H1 (cell line): Measurements from ENCODE around the gene PCNX1. TPM values are rescaled to one million over a fixed set of nuclear protein-coding genes. Genes with fewer than 3 reads are reported as not detected.
A peak's percentile ranks its signal among the peaks of the same experiment; 100 is the strongest.

ENCODE experiments used
- CTCF ChIA-PET: fragments of 300-600 bp; sonication (Branson Sonifier 250); formaldehyde crosslinking; loops from one replicate; lab custom pipeline; 2021; ENCODE audit not compliant: partially characterized antibody; lab: Charles Lee
- POLR2A ChIA-PET: fragments of 300-600 bp; sonication (Branson Sonifier 250); formaldehyde crosslinking; loops from one replicate; lab custom pipeline; 2021; ENCODE audit warnings: inconsistent platforms; ENCODE audit not compliant: partially characterized antibody; lab: Charles Lee
- DNase-seq, 2 experiments: peaks; one replicate each; pipeline versions ENCODE4 v3.0.0 to v3.0.0-alpha.2; 2010 to 2022; ENCODE audit warnings: low spot score in 2 of 2, low read depth in 1 of 2, mixed read lengths in 1 of 2
- FAIRE-seq: peaks from 2 replicates; lab custom pipeline; 2011; peaks lifted over from hg19 to GRCh38; lab: Jason Lieb, UNC
- H2AFZ ChIP-seq: 2 replicates; pipeline ENCODE4 v1.8.1; 2012; ENCODE audit warnings: low read length, inconsistent platforms
- H2AK5ac ChIP-seq: 2 replicates; pipeline ENCODE4 v1.6.1; 2013; ENCODE audit warnings: low read depth, low read length
- H2BK120ac ChIP-seq: replicated peaks from 2 replicates; pipeline ENCODE3; 2013; ENCODE audit warnings: low read depth, low read length, inconsistent platforms
- H2BK12ac ChIP-seq: 2 replicates; pipeline ENCODE4 v1.6.1; 2013; ENCODE audit warnings: low read depth, low read length
- H2BK15ac ChIP-seq: 2 replicates; pipeline ENCODE4 v1.6.1; 2013; ENCODE audit warnings: low read length
- H2BK20ac ChIP-seq: 2 replicates; pipeline ENCODE4 v1.6.1; 2013; ENCODE audit warnings: low read length
- H2BK5ac ChIP-seq: 2 replicates; pipeline ENCODE4 v1.6.1; 2013; ENCODE audit warnings: low read depth, low read length
- H3K14ac ChIP-seq: 2 replicates; pipeline ENCODE4 v1.6.1; 2013; ENCODE audit warnings: inconsistent platforms; ENCODE audit not compliant: insufficient read length
- H3K18ac ChIP-seq: 2 replicates; pipeline ENCODE4 v1.6.1; 2013; ENCODE audit warnings: low read length; ENCODE audit errors: extremely low read depth
- H3K23ac ChIP-seq: 2 replicates; pipeline ENCODE4 v1.6.1; 2013; ENCODE audit warnings: inconsistent platforms; ENCODE audit not compliant: insufficient read length
- H3K23me2 ChIP-seq: 2 replicates; pipeline ENCODE4 v1.6.1; 2013; ENCODE audit warnings: low read depth, low read length
- H3K27ac ChIP-seq: 2 replicates; pipeline ENCODE4 v1.6.1; 2011; ENCODE audit warnings: low read depth, low read length, inconsistent platforms
- H3K27me3 ChIP-seq, 4 experiments: replicated peaks in 1 of 4; 1 replicate in 1 of 4; 2 replicates in 3 of 4; pipeline versions ENCODE4 v1.6.1 to v1.8.1; 2011 to 2013; ENCODE audit warnings: low read length in 3 of 4, mild to moderate bottlenecking in 3 of 4, inconsistent platforms in 2 of 4, mixed read lengths in 2 of 4, moderate library complexity in 1 of 4; ENCODE audit not compliant: control insufficient read depth in 3 of 4, insufficient read depth in 3 of 4; ENCODE audit errors: extremely low read depth in 1 of 4
- H3K36me3 ChIP-seq, 4 experiments: 2 replicates each; pipeline versions ENCODE4 v1.6.1 to v1.8.1; 2011 to 2013; ENCODE audit warnings: mild to moderate bottlenecking in 4 of 4, low read length in 3 of 4, moderate library complexity in 2 of 4, control low read depth in 1 of 4, inconsistent platforms in 1 of 4; ENCODE audit not compliant: insufficient read depth in 4 of 4, control insufficient read depth in 2 of 4
- H3K4ac ChIP-seq: replicated peaks from 2 replicates; pipeline ENCODE3; 2013; ENCODE audit warnings: low read length, low read depth, mixed read lengths, inconsistent platforms; ENCODE audit not compliant: insufficient read length
- H3K4me1 ChIP-seq, 4 experiments: replicated peaks in 1 of 4; 1 replicate in 1 of 4; 2 replicates in 3 of 4; pipeline versions ENCODE4 v1.6.1 to v1.8.1; 2011 to 2013; ENCODE audit warnings: low read length in 3 of 4, inconsistent platforms in 2 of 4, mixed read lengths in 1 of 4; ENCODE audit not compliant: insufficient read depth in 4 of 4, control insufficient read depth in 3 of 4
- H3K4me2 ChIP-seq, 2 experiments: 2 replicates each; pipeline versions ENCODE4 v1.6.1 to v1.8.1; 2011 to 2013; ENCODE audit warnings: low read depth in 2 of 2, low read length in 2 of 2, control low read depth in 1 of 2, inconsistent platforms in 1 of 2, mild to moderate bottlenecking in 1 of 2; ENCODE audit not compliant: insufficient read depth in 1 of 2
- H3K4me3 ChIP-seq, 4 experiments: fragments of 200-600, 300-600 bp in 1 of 4; sonication (generic), shearing (Covaris generic), sonication (Bioruptor Twin) in 1 of 4; 2 replicates each; pipeline versions ENCODE4 v1.5.1 to v1.8.1; 2011 to 2016; ENCODE audit warnings: low read length in 4 of 4, low read depth in 3 of 4, control low read depth in 2 of 4, inconsistent platforms in 2 of 4, mild to moderate bottlenecking in 2 of 4, mixed read lengths in 1 of 4, moderate library complexity in 1 of 4; ENCODE audit not compliant: insufficient read depth in 2 of 4; ENCODE audit errors: extremely low read depth in 1 of 4
- H3K56ac ChIP-seq: replicated peaks from 2 replicates; pipeline ENCODE3; 2013; ENCODE audit warnings: low read depth, mild to moderate bottlenecking, mixed read lengths, low read length, inconsistent platforms; ENCODE audit not compliant: insufficient read length
- H3K79me1 ChIP-seq: 2 replicates; pipeline ENCODE4 v1.6.1; 2013; ENCODE audit warnings: low read depth, low read length, control low read depth
- H3K79me2 ChIP-seq, 2 experiments: 2 replicates each; pipeline versions ENCODE4 v1.6.1 to v1.8.1; 2012 to 2013; ENCODE audit warnings: low read length in 2 of 2, mild to moderate bottlenecking in 2 of 2, inconsistent platforms in 1 of 2; ENCODE audit not compliant: insufficient read depth in 2 of 2, control insufficient read depth in 1 of 2
- H3K9ac ChIP-seq, 4 experiments: replicated peaks in 1 of 4; 1 replicate in 1 of 4; 2 replicates in 3 of 4; pipeline versions ENCODE4 v1.6.1 to v1.8.1; 2011 to 2013; ENCODE audit warnings: low read depth in 3 of 4, low read length in 3 of 4, control low read depth in 2 of 4, mild to moderate bottlenecking in 2 of 4, moderate library complexity in 2 of 4, inconsistent platforms in 1 of 4; ENCODE audit errors: extremely low read depth in 1 of 4
- H3K9me3 ChIP-seq, 2 experiments: 2 replicates each; pipeline versions ENCODE4 v1.6.1 to v1.8.1; 2012 to 2013; ENCODE audit warnings: mild to moderate bottlenecking in 2 of 2, moderate library complexity in 2 of 2, control low read depth in 1 of 2, inconsistent platforms in 1 of 2, low read depth in 1 of 2, low read length in 1 of 2, mixed read lengths in 1 of 2; ENCODE audit not compliant: insufficient read depth in 2 of 2
- H4K20me1 ChIP-seq, 2 experiments: replicated peaks in 1 of 2; 2 replicates each; pipeline versions ENCODE3 to v1.8.1; 2011 to 2013; ENCODE audit warnings: inconsistent platforms in 2 of 2, low read length in 2 of 2, mild to moderate bottlenecking in 1 of 2; ENCODE audit not compliant: insufficient read depth in 2 of 2, control insufficient read depth in 1 of 2
- H4K5ac ChIP-seq: 2 replicates; pipeline ENCODE4 v1.6.1; 2013; ENCODE audit warnings: low read length, low read depth, mixed read lengths, inconsistent platforms; ENCODE audit not compliant: insufficient read length
- H4K8ac ChIP-seq: 2 replicates; pipeline ENCODE4 v1.8.0; 2013; ENCODE audit warnings: mild to moderate bottlenecking, moderate library complexity, low read length, inconsistent platforms; ENCODE audit not compliant: insufficient read depth; ENCODE audit errors: extremely low read depth
- H4K91ac ChIP-seq: replicated peaks from 2 replicates; pipeline ENCODE3; 2013; ENCODE audit warnings: low read length, mixed read lengths, inconsistent platforms; ENCODE audit not compliant: insufficient read length
- CBX8 ChIP-seq: fragments of 300-800, 300-1000 bp; sonication (generic); IDR thresholded peaks from 2 replicates; pipeline ENCODE4 v1.7.1; 2016; ENCODE audit warnings: low read depth, low read length, borderline replicate concordance
- SAP30 ChIP-seq: fragments of 300-600 bp; sonication (generic); IDR thresholded peaks from 2 replicates; pipeline ENCODE4 v1.7.1; 2012; ENCODE audit warnings: low read length, moderate library complexity, mild to moderate bottlenecking, inconsistent platforms; ENCODE audit not compliant: insufficient read depth, insufficient replicate concordance
- WGBS, 2 experiments: shearing (Covaris generic) in 1 of 2; methylation state at CpG; one replicate each; pipeline versions ENCODE4 v1.1.6 to v1.1.7; 2013 to 2015; ENCODE audit warnings: low lambda C conversion rate in 2 of 2, mixed read lengths in 2 of 2, inconsistent platforms in 1 of 2, low coverage in 1 of 2, missing lambda C conversion rate in 1 of 2; ENCODE audit not compliant: insufficient replicate concordance in 2 of 2, insufficient coverage in 1 of 2, insufficient read length in 1 of 2; ENCODE audit errors: extremely low coverage in 1 of 2, missing lambda C conversion rate in 1 of 2; 5-methylcytosine and 5-hydroxymethylcytosine counted together
- polyA plus RNA-seq, 7 experiments: library from polyadenylated mRNA; depleted of rRNA in 3 of 7; stranded (reverse) in 5 of 7; unstranded in 2 of 7; fragments of >200 nt in 5 of 7; fragments of 200-250 nt in 2 of 7; gene quantifications; 1 replicate in 5 of 7; 2 replicates in 1 of 7; 4 replicates in 1 of 7; pipeline versions ENCODE4 v1.2.1 to v1.2.3, GENCODE V29; 2011 to 2013; ENCODE audit warnings: missing spikeins in 2 of 7, mixed read lengths in 2 of 7
- total RNA-seq: library from RNA; stranded (reverse); fragmentation: NEBNext Ultra II Directional; extraction: Animal tissue kit (Norgen Biotek cat#: 25700); gene quantifications from 2 replicates; pipeline ENCODE4 v1.2.1, GENCODE V29; 2021

PCNX1 gene
- total and polyA plus RNA-seq, 2 of the 8 experiments (the other 6 are each of a cell fraction or from before 2014, with no cell fraction given): 37.7 to 53.2 TPM

DNA sequence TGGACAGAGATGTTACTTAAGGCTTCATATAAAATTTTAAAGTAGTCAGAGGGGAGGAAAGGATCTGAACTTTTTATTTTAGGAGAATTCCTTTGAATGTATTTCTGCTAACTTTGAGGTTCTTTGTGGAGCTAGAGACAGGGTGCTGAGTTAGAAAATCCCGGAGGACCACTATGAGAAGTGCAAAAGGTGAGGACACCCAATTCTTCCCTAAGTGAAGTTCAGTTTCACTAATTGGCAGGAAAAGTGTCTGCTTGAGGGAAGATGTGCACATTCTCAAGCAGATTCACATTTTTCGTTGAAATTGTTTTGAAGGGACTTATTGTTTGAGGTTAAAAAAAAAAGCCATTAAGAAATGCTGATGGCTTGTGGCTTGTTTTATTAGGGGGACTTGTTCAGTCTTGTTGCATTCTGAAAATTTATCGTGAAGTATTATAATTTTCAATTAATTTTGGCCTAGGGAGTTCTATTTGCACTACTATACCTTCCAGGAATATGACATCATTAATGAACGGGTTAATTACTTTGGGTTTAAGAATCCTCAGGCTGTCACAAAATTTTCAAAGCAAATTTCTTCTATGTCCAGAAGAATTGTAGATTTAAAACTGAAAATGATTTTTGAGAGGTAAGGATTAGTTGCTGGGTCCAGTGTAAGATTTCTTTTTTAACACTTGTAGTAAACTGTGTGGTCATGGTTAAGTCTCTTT lies 1.8 kb downstream of the PCNX1 start:
- Histone ChIP-seq H2BK5ac (0 out of 2 replicates have a peak overlapping the region, but pooled peaks have one; percentile 1), H2BK20ac (no peak overlapping the region), H2BK12ac (no peak overlapping the region), H2AFZ (no peak overlapping the region), H4K20me1 (peaks cover 2 to 20% of the 10 kb centered on the region in 2 experiments), H3K9ac (peak overlapping the region in 3 of 4 experiments; percentile 20 to 86 (median 44); a peak in 3 of 7 replicates), H2BK15ac (no peak overlapping the region), H3K14ac (no peak overlapping the region), H4K8ac (no peak overlapping the region), H3K4me2 (peak overlapping the region; percentile 71 to 76), H3K18ac (no peak overlapping the region; the same call in 1 of the 2 replicates), H3K23ac (no peak overlapping the region), H3K56ac (no peak overlapping the region), H2AK5ac (no peak overlapping the region), H3K23me2 (peaks cover 3% of the 10 kb centered on the region), H3K79me2 (peaks cover 23 to 58% of the 10 kb centered on the region in 2 experiments), H3K36me3 (no peaks in the 10 kb centered on the region), H3K27ac (no peak overlapping the region), H3K27me3 (0 out of 7 replicates have a peak, but pooled peaks cover 0 to 4% (median 0%) of the 10 kb centered on the region in 4 experiments), H3K9me3 (no peaks in the 10 kb centered on the region), H3K4me1 (peaks cover 0 to 9% (median 6%) of the 10 kb centered on the region in 4 experiments; a peak in 5 of 7 replicates), H2BK120ac (peak overlapping the region; percentile 16), H3K4ac (no peak overlapping the region), H3K4me3 (peak overlapping the region; percentile 62 to 97 (median 92)), H4K5ac (no peak overlapping the region), H3K79me1 (peaks cover 11% of the 10 kb centered on the region), H4K91ac (no peak overlapping the region)
- 49% methylated on average over 4 of the region's 4 CpGs; no CpG with 5 or more reads in 1 of the 2 experiments for WGBS, 2 experiments
- CTCF ChIA-PET: no interaction called here
- FAIRE-seq (no peak), DNase-seq (no peak)
- TF ChIP-seq SAP30 (peak; percentile 7), CBX8 (no peak)
- POLR2A ChIA-PET: interaction anchor here (1.5 to 1.8 kb wide), 2 partner anchors 9 to 22 kb away, joined by 3 to 7 read pairs; no protein-coding TSS in a partner anchor
